DOHH2 (cell line): ENCODE measurements around the gene SEL1L.

Experiments
- H3F3A ChIP-seq: fragments of 200-600 bp; sonication (generic), shearing (Covaris generic); 2 replicates; pipeline ENCODE4 v1.6.0; 2016; ENCODE audit warnings: antibody characterized with exemption, mild to moderate bottlenecking; ENCODE audit not compliant: control insufficient read depth, insufficient read depth
- H3K27ac ChIP-seq: fragments of 200-600 bp; sonication (generic); 2 replicates; pipeline ENCODE4 v1.5.1; 2014; ENCODE audit warnings: low read depth, mild to moderate bottlenecking, low read length, moderate library complexity
- H3K27me3 ChIP-seq: fragments of 200-600 bp; sonication (generic); 2 replicates; pipeline ENCODE4 v1.6.1; 2014; ENCODE audit warnings: mild to moderate bottlenecking, low read length, mixed read lengths; ENCODE audit not compliant: control insufficient read depth
- H3K36me3 ChIP-seq: fragments of 200-600 bp; sonication (generic); 2 replicates; pipeline ENCODE4 v1.6.1; 2014; ENCODE audit warnings: mild to moderate bottlenecking, low read length, moderate library complexity, mixed read lengths; ENCODE audit not compliant: control insufficient read depth
- H3K4me1 ChIP-seq: fragments of 200-600 bp; sonication (generic); 2 replicates; pipeline ENCODE4 v1.6.1; 2014; ENCODE audit warnings: mild to moderate bottlenecking, low read length, mixed read lengths; ENCODE audit not compliant: control insufficient read depth
- H3K4me2 ChIP-seq: fragments of 200-600 bp; sonication (generic); 2 replicates; pipeline ENCODE4 v1.6.0; 2014; ENCODE audit warnings: mild to moderate bottlenecking, low read length, moderate library complexity
- H3K4me3 ChIP-seq: fragments of 200-600 bp; sonication (generic); 2 replicates; pipeline ENCODE4 v1.5.1; 2014; ENCODE audit warnings: mild to moderate bottlenecking, low read length, mixed read lengths
- H3K79me2 ChIP-seq: fragments of 200-600 bp; sonication (generic); 2 replicates; pipeline ENCODE4 v1.6.1; 2014; ENCODE audit warnings: mild to moderate bottlenecking, low read length, mixed read lengths; ENCODE audit not compliant: control insufficient read depth
- H3K9me2 ChIP-seq: fragments of 200-600 bp; sonication (generic); replicated peaks from 2 replicates; pipeline ENCODE4 v1.6.1; 2014; ENCODE audit warnings: mild to moderate bottlenecking, low read length, mixed read lengths; ENCODE audit not compliant: control insufficient read depth
- H3K9me3 ChIP-seq: fragments of 200-600 bp; sonication (generic); 2 replicates; pipeline ENCODE4 v1.6.1; 2014; ENCODE audit warnings: antibody characterized with exemption, low read length, mixed read lengths; ENCODE audit not compliant: control insufficient read depth, insufficient read depth
- H4K20me1 ChIP-seq: fragments of 200-600 bp; sonication (generic); 2 replicates; pipeline ENCODE4 v1.6.0; 2014; ENCODE audit warnings: low read depth, mild to moderate bottlenecking, antibody characterized with exemption, low read length, moderate library complexity; ENCODE audit not compliant: control insufficient read depth, insufficient read depth
- EZH2phosphoT487 ChIP-seq: fragments of 200-600 bp; sonication (generic); IDR thresholded peaks from 2 replicates; pipeline ENCODE4 v1.6.1; 2017; ENCODE audit warnings: borderline replicate concordance, mild to moderate bottlenecking, antibody characterized with exemption, low read length, moderate library complexity, mixed read lengths
- TF ChIP-seq, protein P1 (sequence below): fragments of 200-600 bp; sonication (generic); IDR thresholded peaks from one replicate; pipeline ENCODE4 v1.5.1; 2014; ENCODE audit warnings: antibody characterized with exemption, mild to moderate bottlenecking, low read depth, low read length; ENCODE audit not compliant: poor library complexity, severe bottlenecking

The SEL1L gene

DNA sequence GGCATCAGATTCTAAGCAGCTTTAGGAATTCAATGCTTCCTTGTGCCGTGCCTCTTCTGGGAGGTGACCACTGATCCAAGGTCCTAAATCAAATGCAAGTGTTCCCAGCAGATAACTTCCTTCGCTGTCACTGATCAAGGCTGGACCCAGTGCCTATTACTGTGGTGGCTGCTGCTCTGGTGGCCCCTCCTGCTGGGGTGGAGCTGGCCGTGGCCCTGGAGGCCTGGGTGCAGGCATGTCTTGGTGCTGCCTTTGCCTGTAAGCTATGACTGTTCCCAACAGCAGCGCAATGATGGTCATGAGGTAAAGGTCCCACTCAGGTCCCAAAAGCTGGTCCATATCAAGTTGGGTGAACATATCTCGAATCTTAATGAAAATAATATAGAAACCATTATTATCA lies 56.8 kb downstream of the SEL1L start:
- Histone ChIP-seq H4K20me1 (no peaks in the 10 kb centered on the region), H3K4me3 (no peak overlapping the region), H3K79me2 (no peaks in the 10 kb centered on the region), H3K27ac (no peak overlapping the region), H3K36me3 (peaks cover 67% of the 10 kb centered on the region), H3K4me2 (no peak overlapping the region), H3K27me3 (no peaks in the 10 kb centered on the region), H3K4me1 (peaks cover 28% of the 10 kb centered on the region), H3K9me3 (no peaks in the 10 kb centered on the region), H3F3A (peaks cover 8% of the 10 kb centered on the region), H3K9me2 (no peaks in the 10 kb centered on the region)
- TF ChIP-seq EZH2phosphoT487 = no peak
- TF ChIP-seq, protein P1, sequence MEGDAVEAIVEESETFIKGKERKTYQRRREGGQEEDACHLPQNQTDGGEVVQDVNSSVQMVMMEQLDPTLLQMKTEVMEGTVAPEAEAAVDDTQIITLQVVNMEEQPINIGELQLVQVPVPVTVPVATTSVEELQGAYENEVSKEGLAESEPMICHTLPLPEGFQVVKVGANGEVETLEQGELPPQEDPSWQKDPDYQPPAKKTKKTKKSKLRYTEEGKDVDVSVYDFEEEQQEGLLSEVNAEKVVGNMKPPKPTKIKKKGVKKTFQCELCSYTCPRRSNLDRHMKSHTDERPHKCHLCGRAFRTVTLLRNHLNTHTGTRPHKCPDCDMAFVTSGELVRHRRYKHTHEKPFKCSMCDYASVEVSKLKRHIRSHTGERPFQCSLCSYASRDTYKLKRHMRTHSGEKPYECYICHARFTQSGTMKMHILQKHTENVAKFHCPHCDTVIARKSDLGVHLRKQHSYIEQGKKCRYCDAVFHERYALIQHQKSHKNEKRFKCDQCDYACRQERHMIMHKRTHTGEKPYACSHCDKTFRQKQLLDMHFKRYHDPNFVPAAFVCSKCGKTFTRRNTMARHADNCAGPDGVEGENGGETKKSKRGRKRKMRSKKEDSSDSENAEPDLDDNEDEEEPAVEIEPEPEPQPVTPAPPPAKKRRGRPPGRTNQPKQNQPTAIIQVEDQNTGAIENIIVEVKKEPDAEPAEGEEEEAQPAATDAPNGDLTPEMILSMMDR = no peak

DNA sequence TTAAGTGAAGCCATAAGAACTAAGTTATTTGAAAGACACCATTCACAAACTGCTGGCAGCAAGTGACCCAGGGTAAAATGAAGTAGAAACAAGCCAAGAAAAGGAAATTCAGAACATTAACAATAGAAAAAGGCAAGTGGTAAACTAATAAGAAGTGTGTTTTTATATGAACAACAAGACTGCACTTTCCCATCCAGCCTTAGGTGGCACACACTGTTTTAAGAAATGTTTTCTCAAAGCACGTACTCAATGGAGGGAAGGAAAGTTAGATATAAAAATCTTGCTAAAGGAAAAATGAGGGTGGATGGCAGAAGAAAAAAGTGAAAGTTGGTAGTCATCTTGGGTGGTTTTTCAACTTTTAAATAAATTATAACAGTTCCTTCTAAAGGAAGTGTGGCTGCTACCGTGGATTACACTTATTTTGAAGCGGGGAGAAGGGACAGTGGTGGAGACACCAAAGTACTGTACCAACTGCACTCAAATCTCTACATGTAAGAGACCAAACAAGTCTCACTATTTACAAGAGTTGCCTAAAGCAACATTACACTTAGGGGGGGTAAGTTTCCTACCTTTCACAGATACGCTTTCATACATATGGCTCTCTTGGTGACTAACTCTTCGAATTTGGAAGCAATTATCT lies 58.8 kb downstream of the SEL1L start:
- Histone ChIP-seq H3F3A (peaks cover 19% of the 10 kb centered on the region), H3K27ac (no peak overlapping the region)

DNA sequence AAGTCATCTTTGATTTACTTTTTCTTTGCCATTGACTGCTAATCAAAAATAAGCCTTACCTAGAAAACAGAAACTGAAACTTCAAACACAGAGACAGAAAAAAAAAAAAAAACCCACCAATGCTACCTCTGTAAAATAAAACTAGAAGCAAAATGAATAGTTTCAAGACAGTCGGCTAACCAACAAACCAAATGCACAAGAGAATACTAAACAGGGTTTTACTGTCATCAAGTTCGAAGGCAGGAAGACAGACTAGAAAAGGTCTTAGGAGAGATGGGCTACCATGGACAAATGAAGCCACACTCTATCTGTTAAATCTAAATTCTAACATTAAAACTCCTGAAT lies 59.5 kb downstream of the SEL1L start:
- H4K20me1 ChIP-seq = no peaks in the 10 kb centered on the region
- H3K27me3 ChIP-seq = no peaks in the 10 kb centered on the region
- peaks cover 62% of the 10 kb centered on the region for H3K36me3 ChIP-seq
- TF ChIP-seq, protein P1 = no peak
- no peak for TF ChIP-seq EZH2phosphoT487
- H3K79me2 ChIP-seq = no peaks in the 10 kb centered on the region
- peaks cover 52% of the 10 kb centered on the region for H3K4me1 ChIP-seq
- H3K4me3 ChIP-seq = no peak overlapping the region
- H3K9me2 ChIP-seq = no peaks in the 10 kb centered on the region
- no peaks in the 10 kb centered on the region for H3K9me3 ChIP-seq
- H3F3A ChIP-seq = peaks cover 19% of the 10 kb centered on the region
- 0 out of 2 replicates have a peak overlapping the region, but pooled peaks have one; percentile 8 for H3K4me2 ChIP-seq
- H3K27ac ChIP-seq = no peak overlapping the region

More for the DNA sequence above, 58.8 kb downstream of the SEL1L start:
- Histone ChIP-seq H3K79me2 (no peaks in the 10 kb centered on the region), H3K4me1 (peaks cover 48% of the 10 kb centered on the region), H3K9me3 (no peaks in the 10 kb centered on the region), H3K36me3 (peaks cover 69% of the 10 kb centered on the region), H3K27me3 (no peaks in the 10 kb centered on the region), H3K4me3 (no peak overlapping the region), H4K20me1 (no peaks in the 10 kb centered on the region), H3K4me2 (no peak overlapping the region), H3K9me2 (no peaks in the 10 kb centered on the region)
- TF ChIP-seq, protein P1 = no peak
- no peak for TF ChIP-seq EZH2phosphoT487
